GM21367 (cell line): ENCODE measurements around the gene FAM81B.
"Not testable (repeated sequence)": the region's sequence is repeated elsewhere in the genome, so short reads cannot be mapped to it uniquely, and the experiment has no call there.

Experiments
- ATAC-seq: cut with Tn5 transposase; IDR thresholded peaks from one replicate; pipeline ENCODE4 v1.9.1; 2021; ENCODE audit not compliant: unreplicated experiment

The FAM81B gene

DNA sequence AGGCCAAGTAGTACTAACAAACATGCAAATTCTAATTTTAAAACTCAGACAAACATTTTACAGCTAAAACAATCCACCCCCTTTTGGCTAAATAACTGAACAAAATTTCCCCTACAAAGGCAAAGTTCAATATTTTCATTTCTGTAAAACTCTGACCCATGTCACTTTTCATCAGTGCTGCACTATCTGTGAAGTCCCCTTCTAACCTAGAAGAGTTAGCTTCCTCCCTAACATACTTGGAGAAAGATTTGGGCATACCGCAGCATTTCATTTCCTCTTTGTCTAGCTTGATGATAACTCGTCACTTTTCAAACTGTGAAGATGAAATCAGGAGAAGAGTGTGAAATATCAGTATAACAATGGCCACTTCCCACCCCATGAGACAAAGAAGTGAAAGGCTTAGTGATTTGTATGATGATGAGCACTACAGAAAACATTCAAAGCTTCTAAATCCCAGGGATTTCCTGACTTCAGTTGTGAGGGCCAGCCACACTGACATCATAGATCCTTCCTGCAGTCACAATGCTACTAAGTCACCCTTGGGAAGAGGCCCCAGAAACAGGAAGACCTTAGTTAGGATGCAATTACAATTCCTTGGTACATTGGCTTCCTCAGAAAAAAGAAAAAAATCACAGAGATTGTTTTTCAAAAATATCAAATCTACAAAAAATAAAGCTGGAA lies at the start of gene FAM81B:
Gene FAM81B, plus strand, starts transcription at position 555 of the 681 bp plus-strand sequence. Its CDS starts 24 bp downstream, at position 579.
- ATAC-seq, result no peak

DNA sequence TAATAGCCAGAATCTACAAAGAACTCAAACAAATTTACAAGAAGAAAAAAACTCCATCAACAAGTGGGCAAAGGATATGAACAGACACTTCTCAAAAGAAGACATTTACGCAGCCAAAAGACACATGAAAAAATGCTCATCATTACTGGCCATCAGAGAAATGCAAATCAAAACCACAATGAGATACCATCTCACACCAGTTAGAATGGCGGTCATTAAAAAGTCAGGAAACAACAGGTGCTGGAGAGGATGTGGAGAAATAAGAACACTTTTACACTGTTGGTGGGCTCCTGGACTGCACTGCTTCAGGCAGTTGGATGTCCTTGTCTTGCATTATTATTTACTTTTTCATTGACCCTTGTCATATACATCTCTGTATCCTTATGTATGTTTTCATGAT lies 49.7 kb upstream of the FAM81B start:
- ATAC-seq, result not testable (repeated sequence)

- ATAC-seq, result no peak
These were observed 43.6 kb upstream of the FAM81B start for GRCh38 chr5:95347506-95348120.

DNA sequence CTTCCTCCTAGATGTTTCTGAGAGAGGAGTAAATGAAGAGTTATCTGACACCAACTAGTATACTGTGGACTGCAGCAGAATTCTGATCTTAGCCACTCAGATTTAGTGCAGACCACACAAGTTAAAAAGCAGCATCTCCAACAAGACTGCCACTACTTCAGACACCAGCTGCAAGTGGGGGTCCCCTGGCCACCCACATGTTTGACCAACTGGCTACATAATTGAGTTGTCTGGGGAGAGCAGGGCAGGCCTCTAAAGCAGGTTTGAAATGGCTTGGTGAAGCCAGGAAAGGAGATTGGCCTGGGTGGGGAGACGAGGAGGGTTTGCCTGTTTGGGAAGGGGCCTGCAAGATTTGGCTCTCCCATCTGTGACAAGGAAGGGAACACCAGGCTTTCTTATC lies 40.5 kb upstream of the FAM81B start:
- ATAC-seq, result no peak

DNA sequence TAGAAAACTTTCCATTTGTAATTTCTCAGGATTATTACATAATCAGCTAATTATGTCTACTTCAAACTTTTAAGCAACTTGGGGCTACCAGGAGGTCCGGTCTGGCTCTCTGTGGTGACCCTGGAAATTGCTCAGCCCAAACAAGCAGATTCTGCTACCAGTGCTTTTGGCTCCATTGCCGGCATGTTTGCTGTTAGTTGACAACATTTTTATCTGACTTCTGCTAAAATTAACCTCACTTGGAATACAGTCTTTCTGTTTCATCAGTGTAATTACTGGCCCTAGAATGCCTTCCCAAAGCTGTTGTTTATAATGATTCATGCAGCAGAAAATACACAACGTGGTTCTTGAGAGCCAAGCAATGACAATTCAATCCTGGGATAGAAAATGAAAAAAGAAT lies 38.5 kb upstream of the FAM81B start:
- ATAC-seq, result no peak

DNA sequence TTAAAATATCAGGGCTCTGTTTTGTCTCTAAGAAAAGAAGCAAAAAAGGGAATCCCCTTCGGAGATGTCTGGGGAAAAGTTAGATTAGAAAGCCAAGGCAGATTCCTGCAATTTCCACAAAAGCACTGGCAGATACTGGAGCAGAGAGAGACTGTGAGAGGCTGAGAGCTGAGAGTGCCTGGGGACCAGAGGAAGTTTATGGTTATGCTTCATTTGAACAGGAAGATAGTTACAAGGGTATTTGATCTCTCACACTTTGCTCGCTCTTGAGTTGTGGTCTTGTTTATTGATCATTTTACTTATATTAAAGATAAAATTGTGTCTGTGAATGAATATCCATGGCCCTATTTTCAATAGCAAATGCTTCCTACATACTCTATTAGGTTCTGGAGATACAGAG lies 32.8 kb upstream of the FAM81B start:
- ATAC-seq, result no peak

- no peak for ATAC-seq
These were observed 32.3 kb upstream of the FAM81B start for GRCh38 chr5:95358848-95359247.

DNA sequence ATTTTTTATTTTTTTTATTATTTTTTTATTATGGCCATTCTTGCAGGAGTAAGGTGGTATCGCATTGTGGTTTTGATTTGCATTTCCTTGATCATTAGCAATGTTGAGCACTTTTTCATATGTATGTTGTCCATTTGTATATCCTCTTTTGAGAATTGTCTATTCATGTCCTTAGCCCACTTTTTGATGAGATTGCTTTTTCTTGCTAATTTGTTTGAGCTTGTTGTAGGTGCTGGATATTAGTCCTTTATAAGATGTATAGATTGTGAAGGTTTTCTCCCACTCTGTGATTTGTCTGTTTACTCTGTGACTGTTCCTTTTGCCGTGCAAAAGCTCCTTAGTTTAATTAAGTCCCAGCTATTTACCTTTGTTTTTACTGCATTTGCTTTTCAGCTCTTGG lies 30.5 kb upstream of the FAM81B start:
- not testable (repeated sequence) for ATAC-seq

GRCh38 chr5:95365302-95366095 lies 25.7 kb upstream of the FAM81B start:
- no peak for ATAC-seq

DNA sequence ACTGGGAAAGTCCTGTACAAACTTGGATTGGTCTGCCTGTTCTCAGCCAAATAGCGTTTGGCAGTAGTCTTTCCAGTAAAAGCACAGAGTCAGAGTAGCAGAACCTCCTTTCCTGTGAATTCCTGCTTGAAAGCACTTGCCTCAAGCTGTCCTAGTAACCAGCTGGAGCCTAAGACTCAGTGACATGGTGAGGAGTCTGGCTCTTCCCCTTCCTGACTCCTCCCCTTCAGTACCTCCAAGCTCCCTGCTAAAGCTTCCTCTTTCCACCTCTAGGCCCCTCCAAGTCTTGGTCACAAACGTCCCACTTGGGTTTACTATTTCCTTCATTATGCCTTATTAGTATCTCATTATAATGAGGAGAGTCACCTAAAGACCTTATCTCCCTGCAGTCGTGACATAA lies 21.4 kb upstream of the FAM81B start:
- ATAC-seq, result no peak

- ATAC-seq, result no peak
These were observed 17.1 kb upstream of the FAM81B start for GRCh38 chr5:95374061-95374460.

- ATAC-seq, result no peak
These were observed 15.6 kb upstream of the FAM81B start for GRCh38 chr5:95375591-95375990.

- no peak for ATAC-seq
These were observed 12.0 kb upstream of the FAM81B start for GRCh38 chr5:95379133-95379532.

DNA sequence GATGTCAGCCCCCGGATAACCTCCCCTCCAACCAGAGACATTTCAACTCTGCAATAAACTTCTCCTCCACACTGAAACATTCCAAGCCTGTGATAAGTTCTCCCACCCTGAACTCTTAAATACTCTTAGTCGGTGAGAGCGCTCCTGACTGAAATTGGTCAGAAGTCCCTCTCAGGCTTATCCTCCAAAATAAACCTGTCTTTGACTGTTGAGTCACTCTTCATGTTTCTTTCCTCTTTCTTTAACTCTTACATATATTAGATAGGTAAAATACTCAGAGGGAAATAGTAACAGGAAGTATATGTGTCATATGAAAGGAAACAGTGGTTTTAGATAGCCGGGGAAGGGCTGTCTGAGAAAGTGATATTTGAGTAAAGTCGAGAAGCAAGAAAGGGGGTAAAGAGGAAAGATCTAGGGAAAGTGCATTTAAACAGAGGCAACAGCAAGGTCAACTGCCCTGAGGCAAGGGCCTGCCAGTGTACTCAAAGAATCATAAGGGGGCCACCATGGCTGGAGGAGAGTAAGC lies 11.0 kb upstream of the FAM81B start:
- ATAC-seq, result no peak

GRCh38 chr5:95382801-95383200 lies 8.4 kb upstream of the FAM81B start:
- no peak for ATAC-seq

DNA sequence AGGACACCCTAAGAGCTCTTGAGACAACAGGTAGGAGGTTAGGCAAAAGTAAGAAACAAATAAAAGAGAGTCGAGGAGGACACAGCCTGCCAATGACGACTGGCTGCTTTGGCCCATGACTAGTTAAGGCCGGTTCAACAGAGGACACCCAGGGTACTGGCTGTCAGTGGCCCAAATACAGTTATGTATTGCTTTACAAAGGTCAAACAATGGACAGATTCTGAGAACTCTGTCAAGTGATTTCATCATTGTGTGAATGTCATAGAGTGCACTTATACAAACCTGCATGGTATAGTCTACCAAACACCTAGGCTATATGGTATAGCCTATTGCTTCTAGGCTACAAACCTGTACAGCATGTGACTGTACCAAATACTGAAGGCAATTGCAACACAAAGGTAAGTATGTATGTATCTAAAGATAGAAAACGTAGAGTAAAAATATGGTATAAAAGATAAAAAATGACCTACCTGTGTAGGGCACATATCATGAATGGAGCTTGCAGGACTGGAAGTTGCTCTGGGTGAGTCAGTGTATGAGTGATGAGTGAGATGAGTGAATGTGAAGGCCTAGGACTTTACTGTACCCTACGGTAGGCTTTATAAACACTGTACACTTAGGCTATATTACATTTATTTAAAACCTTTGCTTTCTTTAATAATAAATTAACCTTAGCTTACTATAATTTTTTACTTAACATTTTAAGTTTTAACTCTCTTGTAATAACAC lies 6.5 kb upstream of the FAM81B start:
- ATAC-seq, result no peak

- ATAC-seq, result no peak
These were observed 5.8 kb upstream of the FAM81B start for GRCh38 chr5:95385334-95385733.

GRCh38 chr5:95391965-95392364 lies 799 bp downstream of the FAM81B start:
- not testable (repeated sequence) for ATAC-seq

- no peak for ATAC-seq
These were observed 1.5 kb downstream of the FAM81B start for GRCh38 chr5:95392593-95393182.

DNA sequence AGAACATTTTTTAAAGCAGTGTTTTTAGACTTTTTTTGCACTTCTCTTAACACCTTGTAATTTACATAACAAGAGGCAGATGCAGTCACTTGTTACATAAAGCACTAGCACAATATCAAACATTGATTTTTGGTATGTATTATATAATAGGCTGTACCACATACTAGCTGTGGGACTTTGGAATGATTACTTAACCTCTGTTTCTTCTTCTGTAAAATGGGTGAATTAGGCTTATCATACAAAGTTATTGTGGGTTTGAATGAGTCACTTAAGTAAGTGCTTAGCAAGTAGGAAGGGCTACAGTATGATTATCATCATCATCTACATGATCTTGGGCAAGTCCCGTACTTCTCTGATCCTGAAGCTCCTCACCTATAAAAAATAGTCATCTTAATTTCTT lies 2.1 kb downstream of the FAM81B start:
- no peak for ATAC-seq

GRCh38 chr5:95398989-95399388 lies 7.8 kb downstream of the FAM81B start:
- no peak for ATAC-seq
